Measurements from ENCODE around the gene ACTR6. TPM values are rescaled to one million over a fixed set of nuclear protein-coding genes. Genes with fewer than 3 reads are reported as not detected.
"Not testable (repeated sequence)": the region's sequence is repeated elsewhere in the genome, so short reads cannot be mapped to it uniquely, and the experiment has no call there.

The ACTR6 gene
- total and polyA plus RNA-seq, 9 of the 15 experiments (the other 6 are each of a cell fraction or from before 2014, with no cell fraction given) = 26.1 to 109 (median 70.9) TPM

DNA sequence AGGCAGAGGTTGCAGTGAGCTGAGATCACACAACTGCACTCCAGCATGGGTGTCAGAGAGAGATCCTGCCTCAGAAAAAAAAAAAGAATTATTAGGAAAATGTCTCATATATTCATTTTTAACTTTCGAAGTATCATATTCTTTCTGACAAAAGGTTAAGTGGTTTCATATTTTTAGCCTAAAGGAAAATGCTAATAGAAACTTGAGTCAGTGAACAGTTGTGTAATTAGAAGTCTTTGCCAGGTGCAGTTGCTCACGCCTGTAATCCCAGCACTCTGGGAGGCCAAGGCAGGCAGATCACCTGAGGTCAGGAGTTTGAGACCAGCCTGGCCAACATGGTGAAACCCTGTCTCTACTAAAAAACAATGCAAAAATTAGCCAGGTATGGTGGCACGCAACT lies 31.3 kb downstream of the ACTR6 start:
- H2AFZ ChIP-seq (ENCODE audit: low read depth, low read length); H3K9me3 ChIP-seq (replicated peaks; ENCODE audit: control insufficient read depth, insufficient read depth, low read depth, low read length); DNase-seq (ENCODE audit: extremely low read depth in 1 of 4, low spot score in 3 of 4); FAIRE-seq; H3K27me3 ChIP-seq (ENCODE audit: control insufficient read depth in 2 of 2, insufficient read depth in 2 of 2, low read length in 2 of 2); H3K36me3 ChIP-seq (ENCODE audit: control insufficient read depth, insufficient read depth, low read length); H3K4me3 ChIP-seq; ATAC-seq; H3K79me2 ChIP-seq (ENCODE audit: control insufficient read depth, insufficient read depth, low read length); BruUV-seq (replicated peaks); H3K9me1 ChIP-seq (ENCODE audit: control insufficient read depth, insufficient read depth, low read length); H4K20me1 ChIP-seq (replicated peaks; ENCODE audit: control insufficient read depth, insufficient read depth, low read length); H3K4me2 ChIP-seq (ENCODE audit: insufficient read depth, low read length); H3K27ac ChIP-seq (ENCODE audit: extremely low read depth, low read depth, low read length); H3K4me1 ChIP-seq (replicated peaks in 1 of 2; ENCODE audit: control insufficient read depth in 2 of 2, insufficient read depth in 2 of 2, low read length in 2 of 2); H3K9ac ChIP-seq (ENCODE audit: insufficient read depth in 1 of 2, low read depth in 2 of 2, low read length in 2 of 2); in situ Hi-C loops (cut with MboI): not testable (repeated sequence)
- ChIA-PET CTCF (ENCODE audit: low intra/inter-chr PET ratio) (interaction anchor here (0.7 kb wide), 1 partner anchor 886 kb away, joined by 4 read pairs; no protein-coding TSS in a partner anchor), POLR2A (interaction anchor here (0.9 kb wide), 1 partner anchor 33 kb away, joined by 6 read pairs; no protein-coding TSS in a partner anchor)
- 47% methylated on average over 3 of the region's 3 CpGs for WGBS (ENCODE audit: insufficient coverage, low coverage, missing lambda C conversion rate)
- intact Hi-C loops (cut with micrococcal nuclease) = loop anchor here (5.0 kb wide), 1 partner anchor 510 kb away; no protein-coding TSS in a partner anchor

DNA sequence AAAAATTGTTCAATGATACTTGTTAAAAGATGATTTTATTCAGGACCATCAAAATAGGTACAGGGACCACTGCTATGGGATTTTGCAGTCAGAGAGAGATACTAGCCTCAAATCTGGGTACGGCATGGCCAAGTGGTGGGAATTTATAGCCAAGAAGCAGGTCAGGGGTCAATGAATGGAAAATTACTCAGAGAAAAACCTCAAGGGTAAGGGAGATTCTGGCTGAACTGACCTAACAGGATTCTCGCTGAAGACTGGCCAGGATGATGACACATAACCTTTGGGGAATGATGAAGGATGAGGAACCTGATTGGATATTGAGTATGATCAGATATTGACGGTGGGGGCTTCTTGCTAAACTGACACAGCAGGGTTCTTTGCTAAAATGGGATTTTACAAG lies 33.6 kb downstream of the ACTR6 start:
- H3K27ac ChIP-seq (ENCODE audit: extremely low read depth, low read depth, low read length) = no peak overlapping the region
- H3K36me3 ChIP-seq (ENCODE audit: control insufficient read depth, insufficient read depth, low read length) = no peaks in the 10 kb centered on the region
- DNase-seq (ENCODE audit: extremely low read depth in 1 of 4, low spot score in 3 of 4) = no peak
- no peak for FAIRE-seq
- H3K4me2 ChIP-seq (ENCODE audit: insufficient read depth, low read length) = no peak overlapping the region
- H3K4me1 ChIP-seq (replicated peaks in 1 of 2; ENCODE audit: control insufficient read depth in 2 of 2, insufficient read depth in 2 of 2, low read length in 2 of 2) = no peaks in the 10 kb centered on the region
- ATAC-seq = no peak
- no peaks in the 10 kb centered on the region for H3K9me1 ChIP-seq (ENCODE audit: control insufficient read depth, insufficient read depth, low read length)
- no peaks in the 10 kb centered on the region for H4K20me1 ChIP-seq (replicated peaks; ENCODE audit: control insufficient read depth, insufficient read depth, low read length)
- BruUV-seq (replicated peaks) = no TSS peak
- CTCF ChIA-PET (ENCODE audit: low intra/inter-chr PET ratio) = interaction anchor here (0.5 to 2.3 kb wide), 2 partner anchors 265 to 320 kb away, joined by 3 to 32 read pairs; no protein-coding TSS in a partner anchor
- POLR2A ChIA-PET = interaction anchor here (0.6 to 1.6 kb wide), 3 partner anchors 11 to 184 kb away, joined by 3 to 4 read pairs (median 3); no protein-coding TSS in a partner anchor
- WGBS (ENCODE audit: insufficient coverage, low coverage, missing lambda C conversion rate) = 5% methylated on average over 3 of the region's 3 CpGs
- in situ Hi-C loops (cut with MboI) (no loop called here), intact Hi-C loops (cut with micrococcal nuclease) (loop anchor here (1.0 to 5.0 kb wide), 4 partner anchors 111 to 508 kb away; no protein-coding TSS in a partner anchor)
- no peak overlapping the region for H2AFZ ChIP-seq (ENCODE audit: low read depth, low read length)
- H3K4me3 ChIP-seq = no peak overlapping the region
- no peak overlapping the region for H3K9ac ChIP-seq (ENCODE audit: insufficient read depth in 1 of 2, low read depth in 2 of 2, low read length in 2 of 2)
- no peaks in the 10 kb centered on the region for H3K79me2 ChIP-seq (ENCODE audit: control insufficient read depth, insufficient read depth, low read length)
- no peaks in the 10 kb centered on the region for H3K27me3 ChIP-seq (ENCODE audit: control insufficient read depth in 2 of 2, insufficient read depth in 2 of 2, low read length in 2 of 2)
- TF ChIP-seq NR2C1 (IDR thresholded peaks at IDR 0.05) = no peak
- TF ChIP-seq NR2C1 (tag; IDR thresholded peaks at IDR 0.05) = 0 out of 2 replicates have a peak, but pooled peaks have one; percentile 15
- TF ChIP-seq POLR2A (conservative IDR thresholded peaks at IDR 0.05) = no peak
- TF ChIP-seq RBM34 (IDR thresholded peaks at IDR 0.05; ENCODE audit: borderline replicate concordance, insufficient read depth, low read length) = no peak
- no peaks in the 10 kb centered on the region for H3K9me3 ChIP-seq (replicated peaks; ENCODE audit: control insufficient read depth, insufficient read depth, low read depth, low read length)

All from K562 (cell line).